GM23338 (cell line): ENCODE measurements around the gene PCED1A.

Experiments used
- CTCF ChIP-seq, 2 experiments: fragments of 200-600 bp in 1 of 2; sonication (generic) in 1 of 2; conservative IDR thresholded peaks; 2 replicates each; pipeline versions ENCODE4 v1.5.1 to v1.6.1; 2016 to 2017; ENCODE audit warnings: antibody characterized with exemption in 2 of 2, low read depth in 2 of 2, mild to moderate bottlenecking in 2 of 2, moderate library complexity in 1 of 2
- EZH2 ChIP-seq: fragments of 200-600 bp; sonication (generic); IDR thresholded peaks from one replicate; pipeline ENCODE4 v1.8.0; 2017; ENCODE audit warnings: antibody characterized with exemption, mild to moderate bottlenecking, low read depth; ENCODE audit not compliant: unreplicated experiment

GRCh38 chr20:2822073-2822472 lies 18.4 kb downstream of the PCED1A start:
- TF ChIP-seq CTCF (conservative IDR thresholded peaks at IDR 0.05; ENCODE audit: low read depth in 2 of 2) (no peak), EZH2 (no peak)
